ENCODE measurements around the gene ABTB2.

GRCh38 chr11:34182425-34182824 lies 175.4 kb downstream of the ABTB2 start:
- TF ChIP-seq EZH2phosphoT487 (IDR thresholded peaks at IDR 0.05; ENCODE audit: borderline replicate concordance, low read depth) (no peak), MAX (IDR thresholded peaks at IDR 0.05; ENCODE audit: low read depth) (no peak)

Data from SK-N-SH (cell line).